T-cell (primary cell): ENCODE data around the gene MCF2L. TPM values are rescaled to one million over a fixed set of nuclear protein-coding genes. Genes with fewer than 3 reads are reported as not detected.

Source experiments
- ATAC-seq, 4 experiments: fragments of 200-7000 bp in 3 of 4; fragments of 150-1000 bp in 1 of 4; cut with Tn5 transposase; replicated peaks in 1 of 4; 1 replicate in 3 of 4; 2 replicates in 1 of 4; pipeline ENCODE4 v1.10.0; 2021; ENCODE audit warnings: moderate library complexity in 3 of 4, mild to moderate bottlenecking in 2 of 4, moderate number of reproducible peaks in 1 of 4
- CTCF ChIA-PET, 2 donors: fragments of 300-600 bp; sonication (Branson Sonifier 250); formaldehyde crosslinking; loops; one replicate each; lab custom pipeline; 2022; ENCODE audit warnings: antibody characterized with exemption in 2 of 2; lab: Charles Lee
- POLR2A ChIA-PET, 2 donors: fragments of 300-600 bp; sonication (Branson Sonifier 250); formaldehyde crosslinking; loops; one replicate each; lab custom pipeline; 2022; ENCODE audit warnings: antibody characterized with exemption in 2 of 2; lab: Charles Lee
- DNase-seq, 35 experiments: peaks; one replicate each; pipeline versions ENCODE4 v3.0.0 to v3.0.0-alpha.2; 2013 to 2023
- H3K27ac ChIP-seq: one replicate; pipeline ENCODE4 v1.5.1; 2013; ENCODE audit warnings: low read length
- H3K27me3 ChIP-seq, 2 experiments: replicated peaks in 1 of 2; 1 replicate in 1 of 2; 2 replicates in 1 of 2; pipeline versions ENCODE4 v1.6.1 to v1.7.0; 2013; ENCODE audit warnings: low read length in 1 of 2, mixed read lengths in 1 of 2; ENCODE audit not compliant: control insufficient read depth in 2 of 2, insufficient read depth in 2 of 2; ENCODE audit errors: extremely low read depth in 1 of 2
- H3K36me3 ChIP-seq, 2 donors: 1 replicate in 1 of 2; 2 replicates in 1 of 2; pipeline versions ENCODE4 v1.6.1 to v1.7.0; 2013; ENCODE audit warnings: low read length in 1 of 2; ENCODE audit not compliant: control insufficient read depth in 2 of 2, insufficient read depth in 1 of 2; ENCODE audit errors: extremely low read depth in 1 of 2
- H3K4me1 ChIP-seq, 2 experiments: 1 replicate in 1 of 2; 2 replicates in 1 of 2; pipeline versions ENCODE4 v1.6.1 to v1.7.0; 2013; ENCODE audit warnings: low read length in 2 of 2, mixed read lengths in 1 of 2; ENCODE audit not compliant: insufficient read depth in 2 of 2, control insufficient read depth in 1 of 2; ENCODE audit errors: extremely low read depth in 1 of 2
- H3K4me3 ChIP-seq, 2 donors: 1 replicate in 1 of 2; 2 replicates in 1 of 2; pipeline versions ENCODE4 v1.5.1 to v1.7.0; 2013; ENCODE audit warnings: mild to moderate bottlenecking in 2 of 2, low read length in 1 of 2, moderate library complexity in 1 of 2; ENCODE audit not compliant: control insufficient read depth in 1 of 2; ENCODE audit errors: extremely low read depth in 1 of 2
- H3K9me3 ChIP-seq: 2 replicates; pipeline ENCODE4 v1.7.0; 2013
- H3K27ac Mint-ChIP-seq, 2 donors: one replicate each; pipeline ENCODE4 v1.8.0; 2020 to 2021; ENCODE audit warnings: mild to moderate bottlenecking in 2 of 2, mixed read lengths in 2 of 2
- H3K27me3 Mint-ChIP-seq, 2 donors: one replicate each; pipeline ENCODE4 v1.8.0; 2021 to 2022; ENCODE audit warnings: mixed read lengths in 2 of 2
- H3K36me3 Mint-ChIP-seq: one replicate; pipeline ENCODE4 v1.8.0; 2021; ENCODE audit warnings: mixed read lengths
- H3K4me1 Mint-ChIP-seq, 3 donors: one replicate each; pipeline ENCODE4 v1.8.0; 2020 to 2022; ENCODE audit warnings: mixed read lengths in 3 of 3, mild to moderate bottlenecking in 1 of 3
- H3K4me3 Mint-ChIP-seq, 3 donors: one replicate each; pipeline ENCODE4 v1.8.0; 2020 to 2022; ENCODE audit warnings: mild to moderate bottlenecking in 3 of 3, mixed read lengths in 3 of 3, moderate library complexity in 3 of 3
- H3K9me3 Mint-ChIP-seq, 3 donors: one replicate each; pipeline ENCODE4 v1.8.0; 2020 to 2022; ENCODE audit warnings: mixed read lengths in 3 of 3
- WGBS: methylation state at CpG from one replicate; pipeline ENCODE4 v1.1.5; 2013; ENCODE audit warnings: missing lambda C conversion rate; ENCODE audit not compliant: insufficient coverage; 5-methylcytosine and 5-hydroxymethylcytosine counted together
- total RNA-seq, 35 experiments: library from RNA in 6 of 35; stranded (reverse) in 6 of 35; fragments of 120-200 nt in 1 of 35; gene quantifications; one replicate each; pipeline versions ENCODE4 v1.2.1 to v1.2.4 and lab custom pipeline; 2013 to 2026

The MCF2L gene, protein sequence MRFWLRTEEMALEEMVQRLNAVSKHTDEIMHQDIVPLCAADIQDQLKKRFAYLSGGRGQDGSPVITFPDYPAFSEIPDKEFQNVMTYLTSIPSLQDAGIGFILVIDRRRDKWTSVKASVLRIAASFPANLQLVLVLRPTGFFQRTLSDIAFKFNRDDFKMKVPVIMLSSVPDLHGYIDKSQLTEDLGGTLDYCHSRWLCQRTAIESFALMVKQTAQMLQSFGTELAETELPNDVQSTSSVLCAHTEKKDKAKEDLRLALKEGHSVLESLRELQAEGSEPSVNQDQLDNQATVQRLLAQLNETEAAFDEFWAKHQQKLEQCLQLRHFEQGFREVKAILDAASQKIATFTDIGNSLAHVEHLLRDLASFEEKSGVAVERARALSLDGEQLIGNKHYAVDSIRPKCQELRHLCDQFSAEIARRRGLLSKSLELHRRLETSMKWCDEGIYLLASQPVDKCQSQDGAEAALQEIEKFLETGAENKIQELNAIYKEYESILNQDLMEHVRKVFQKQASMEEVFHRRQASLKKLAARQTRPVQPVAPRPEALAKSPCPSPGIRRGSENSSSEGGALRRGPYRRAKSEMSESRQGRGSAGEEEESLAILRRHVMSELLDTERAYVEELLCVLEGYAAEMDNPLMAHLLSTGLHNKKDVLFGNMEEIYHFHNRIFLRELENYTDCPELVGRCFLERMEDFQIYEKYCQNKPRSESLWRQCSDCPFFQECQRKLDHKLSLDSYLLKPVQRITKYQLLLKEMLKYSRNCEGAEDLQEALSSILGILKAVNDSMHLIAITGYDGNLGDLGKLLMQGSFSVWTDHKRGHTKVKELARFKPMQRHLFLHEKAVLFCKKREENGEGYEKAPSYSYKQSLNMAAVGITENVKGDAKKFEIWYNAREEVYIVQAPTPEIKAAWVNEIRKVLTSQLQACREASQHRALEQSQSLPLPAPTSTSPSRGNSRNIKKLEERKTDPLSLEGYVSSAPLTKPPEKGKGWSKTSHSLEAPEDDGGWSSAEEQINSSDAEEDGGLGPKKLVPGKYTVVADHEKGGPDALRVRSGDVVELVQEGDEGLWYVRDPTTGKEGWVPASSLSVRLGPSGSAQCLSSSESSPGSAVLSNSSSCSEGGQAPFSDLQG
- total RNA-seq, result 10 to 100 TPM; 18.2 to 30.0 (median 24.7) TPM
- total RNA-seq (2013), result 12.7 TPM
- total RNA-seq (lab: John Stamatoyannopoulos, UW), result 5.3 to 31.6 (median 20.2) reads per million in 29 experiments

DNA sequence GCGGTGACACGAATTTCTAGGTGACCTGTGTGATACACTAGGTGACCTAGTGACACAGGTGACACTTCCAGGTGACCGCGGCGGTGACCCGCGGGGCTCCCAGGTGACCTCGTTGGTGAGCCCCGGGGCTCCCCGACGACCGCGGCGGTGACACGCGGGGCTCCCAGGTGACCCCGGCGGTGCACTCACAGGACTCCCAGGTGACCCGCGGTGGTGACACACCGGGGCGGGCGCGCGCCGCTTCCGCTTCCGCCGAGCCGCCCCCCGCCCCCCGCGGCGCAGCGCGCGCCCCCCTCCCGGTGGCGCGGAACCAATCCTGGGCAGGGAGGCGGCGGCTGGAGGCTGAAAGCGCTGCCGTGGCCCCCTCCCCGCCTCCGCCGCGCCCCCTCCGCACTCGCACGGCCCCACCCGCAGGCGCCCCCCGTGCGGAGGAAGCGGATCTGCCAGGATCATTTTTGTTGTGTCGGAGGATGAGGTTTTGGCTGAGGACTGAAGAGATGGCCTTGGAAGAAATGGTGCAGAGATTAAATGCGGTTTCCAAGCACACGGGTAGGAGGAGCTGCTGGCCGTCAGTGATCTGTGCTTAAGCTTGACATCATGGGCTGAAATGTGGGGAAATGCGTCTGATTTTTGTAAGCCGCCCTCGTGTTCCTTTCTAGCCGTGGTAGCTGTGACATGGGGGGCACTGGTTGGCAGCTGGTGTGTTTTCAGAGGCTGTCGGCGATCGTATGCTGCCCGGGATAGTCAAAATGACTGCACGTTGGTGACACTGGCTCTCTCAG is at the start of gene MCF2L:
MCF2L (plus strand) TSS at position 305 of the 782 bp plus-strand sequence; CDS start at position 471, 166 bp downstream.
- peaks cover 9 to 25% of the 10 kb centered on the region in 2 experiments for H3K4me1 ChIP-seq
- Mint-ChIP-seq H3K4me1 (peaks cover 31 to 43% (median 36%) of the 10 kb centered on the region in 3 donors), H3K9me3 (no peaks in the 10 kb centered on the region), H3K27ac (peak within 1 kb of the TSS; percentile 85 to 91), H3K36me3 (peaks cover 4% of the 10 kb centered on the region), H3K27me3 (no peaks in the 10 kb centered on the region), H3K4me3 (peak within 1 kb of the TSS; percentile 88 to 92 (median 92))
- DNase-seq, result peak; percentile 36 to 76 (median 59)
- 0% methylated on average over 66 of the region's 69 CpGs for WGBS
- H3K9me3 ChIP-seq, result no peaks in the 10 kb centered on the region
- peaks cover 0 to 4% of the 10 kb centered on the region in 2 experiments for H3K27me3 ChIP-seq
- ATAC-seq, result peak; percentile 83 to 91 (median 88)
- CTCF ChIA-PET, result no interaction called here
- H3K36me3 ChIP-seq, result peaks cover 0 to 2% of the 10 kb centered on the region in 2 donors
- H3K4me3 ChIP-seq, result peak within 1 kb of the TSS; percentile 59 to 74
- POLR2A ChIA-PET, result interaction anchor here in 1 of 2 donors (0.6 kb wide), 1 partner anchor 250 kb away, joined by 3 read pairs; no protein-coding TSS in a partner anchor
- peak within 1 kb of the TSS; percentile 70 for H3K27ac ChIP-seq

DNA sequence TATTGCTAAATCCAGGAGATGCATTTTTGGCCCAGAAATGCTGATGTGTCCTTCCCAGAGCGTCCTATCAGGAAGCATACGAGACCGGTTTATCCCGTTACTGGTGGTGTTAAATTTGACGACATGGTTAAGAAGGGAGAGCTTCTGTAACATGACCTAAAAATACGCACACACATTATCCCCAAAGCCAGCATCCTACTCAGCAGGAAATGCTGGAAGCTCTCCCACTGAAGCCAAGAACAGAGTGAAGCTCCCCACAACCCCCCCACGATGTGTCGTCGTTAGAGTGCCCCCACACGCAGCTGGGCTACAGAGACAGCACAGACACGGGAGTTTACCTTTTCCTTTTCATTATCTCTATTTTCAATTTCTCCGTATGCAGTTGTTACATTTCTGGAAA is 45.1 kb upstream of the MCF2L start:
- H3K27ac Mint-ChIP-seq, result no peak overlapping the region
- no peaks in the 10 kb centered on the region for H3K9me3 ChIP-seq
- ATAC-seq (no peak), DNase-seq (no peak)
- H3K27ac ChIP-seq, result no peak overlapping the region
- H3K36me3 Mint-ChIP-seq, result no peaks in the 10 kb centered on the region
- H3K4me3 Mint-ChIP-seq, result no peak overlapping the region
- CTCF ChIA-PET, result no interaction called here
- 80% methylated on average over 1 of the region's 12 CpGs for WGBS
- peaks cover 0 to 11% (median 0%) of the 10 kb centered on the region in 3 donors for H3K4me1 Mint-ChIP-seq
- no peaks in the 10 kb centered on the region for H3K36me3 ChIP-seq
- H3K4me1 ChIP-seq, result no peaks in the 10 kb centered on the region
- H3K9me3 Mint-ChIP-seq, result no peaks in the 10 kb centered on the region
- POLR2A ChIA-PET, result no interaction called here
- peaks cover 32 to 40% of the 10 kb centered on the region in 2 donors for H3K27me3 Mint-ChIP-seq
- no peak overlapping the region for H3K4me3 ChIP-seq
- H3K27me3 ChIP-seq, result peaks cover 2 to 9% of the 10 kb centered on the region in 2 experiments

DNA sequence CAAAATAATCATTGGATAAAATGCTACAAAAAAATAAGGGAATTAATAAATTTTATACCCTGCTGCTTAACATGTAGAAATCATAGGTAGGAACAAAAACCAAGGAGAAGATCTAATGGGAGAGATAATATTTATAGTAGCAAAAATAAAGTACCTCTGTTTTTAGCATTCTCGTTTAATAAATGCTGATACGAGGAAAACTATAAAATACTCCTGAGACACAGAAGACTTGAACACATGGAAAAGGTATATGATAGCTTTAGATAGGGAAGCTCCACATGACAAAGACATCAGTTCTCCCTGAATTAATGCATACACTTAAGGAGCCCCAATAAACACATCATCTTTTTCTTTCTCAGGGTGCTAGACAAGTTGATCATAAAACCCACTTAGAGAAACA is 44.6 kb upstream of the MCF2L start:
- H3K36me3 Mint-ChIP-seq, result no peaks in the 10 kb centered on the region
- Histone ChIP-seq H3K4me3 (no peak overlapping the region), H3K9me3 (no peaks in the 10 kb centered on the region), H3K27ac (no peak overlapping the region), H3K36me3 (no peaks in the 10 kb centered on the region), H3K4me1 (no peaks in the 10 kb centered on the region), H3K27me3 (peaks cover 2 to 13% of the 10 kb centered on the region in 2 experiments)
- peaks cover 36 to 44% of the 10 kb centered on the region in 2 donors for H3K27me3 Mint-ChIP-seq
- DNase-seq (no peak), ATAC-seq (no peak)
- no CpG with 5 or more reads among the region's 2 CpGs for WGBS
- H3K4me1 Mint-ChIP-seq, result peaks cover 3 to 15% (median 3%) of the 10 kb centered on the region in 3 donors
- POLR2A ChIA-PET, result no interaction called here
- no peaks in the 10 kb centered on the region for H3K9me3 Mint-ChIP-seq
- CTCF ChIA-PET, result no interaction called here
- no peak overlapping the region for H3K4me3 Mint-ChIP-seq
- H3K27ac Mint-ChIP-seq, result no peak overlapping the region

DNA sequence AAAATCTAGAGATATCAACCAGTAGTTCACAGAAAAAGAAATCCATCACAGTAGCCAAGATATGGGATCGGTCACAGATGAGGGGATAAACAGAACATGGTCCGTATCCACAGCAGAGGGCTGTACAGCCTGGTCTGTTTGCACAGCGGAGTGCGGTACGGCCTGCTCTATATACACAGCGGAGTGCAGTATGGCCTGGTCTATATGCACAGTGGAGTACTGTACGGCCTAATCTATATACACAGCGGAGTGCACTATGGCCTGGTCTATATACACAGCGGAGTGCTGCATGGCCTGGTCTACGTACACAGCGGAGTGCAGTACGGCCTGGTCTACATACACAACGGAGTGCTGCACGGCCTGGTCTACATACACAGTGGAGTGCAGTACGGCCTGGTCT is 43.0 kb upstream of the MCF2L start:
- 95% methylated on average over 14 of the region's 15 CpGs for WGBS

DNA sequence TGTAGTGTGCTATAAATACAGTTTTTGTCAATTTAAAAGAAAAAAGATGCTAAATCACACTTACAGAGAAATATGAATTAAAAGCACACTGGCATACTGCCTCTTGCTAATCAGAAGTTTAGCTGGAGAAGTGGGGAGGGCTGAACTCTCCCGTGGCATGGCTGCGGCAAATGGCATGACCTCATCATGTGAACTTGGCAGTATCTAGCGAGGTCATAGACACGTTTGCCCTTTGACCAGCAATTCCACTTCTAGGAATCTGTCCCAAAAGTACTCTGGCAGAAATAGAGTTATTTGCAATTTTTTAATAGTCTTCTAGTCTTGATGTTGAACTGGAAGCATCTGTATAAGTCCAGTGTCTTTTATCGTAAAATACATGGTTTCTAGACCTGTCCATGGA is 42.0 kb upstream of the MCF2L start:
- Mint-ChIP-seq H3K9me3 (no peaks in the 10 kb centered on the region), H3K36me3 (no peaks in the 10 kb centered on the region), H3K4me1 (peaks cover 7 to 22% (median 9%) of the 10 kb centered on the region in 3 donors), H3K27me3 (peaks cover 46 to 50% of the 10 kb centered on the region in 2 donors), H3K4me3 (no peak overlapping the region), H3K27ac (no peak overlapping the region)
- ChIA-PET CTCF (no interaction called here), POLR2A (no interaction called here)
- 100% methylated on average over 1 of the region's 5 CpGs for WGBS
- Histone ChIP-seq H3K4me1 (no peaks in the 10 kb centered on the region), H3K9me3 (no peaks in the 10 kb centered on the region), H3K27me3 (peaks cover 7 to 25% of the 10 kb centered on the region in 2 experiments), H3K36me3 (no peaks in the 10 kb centered on the region), H3K27ac (no peak overlapping the region), H3K4me3 (no peak overlapping the region)
- no peak for ATAC-seq
- DNase-seq, result no peak

More for the DNA sequence above, 43.0 kb upstream of the MCF2L start:
- DNase-seq (no peak), ATAC-seq (no peak)
- peaks cover 5 to 19% of the 10 kb centered on the region in 2 experiments for H3K27me3 ChIP-seq
- Mint-ChIP-seq H3K36me3 (no peaks in the 10 kb centered on the region), H3K27ac (no peak overlapping the region), H3K27me3 (peaks cover 40 to 48% of the 10 kb centered on the region in 2 donors), H3K9me3 (no peaks in the 10 kb centered on the region), H3K4me1 (peaks cover 7 to 22% (median 9%) of the 10 kb centered on the region in 3 donors), H3K4me3 (no peak overlapping the region)
- no peak overlapping the region for H3K27ac ChIP-seq
- no peak overlapping the region for H3K4me3 ChIP-seq
- H3K4me1 ChIP-seq, result no peaks in the 10 kb centered on the region
- no peaks in the 10 kb centered on the region for H3K9me3 ChIP-seq
- no peaks in the 10 kb centered on the region for H3K36me3 ChIP-seq
- POLR2A ChIA-PET, result no interaction called here
- CTCF ChIA-PET, result no interaction called here
